Activated CD4-positive, alpha-beta T cell treated with anti-CD3 and anti-CD28 coated beads for 4 hours (primary cell): ENCODE measurements around the gene KRTAP4-6.
"Not testable (repeated sequence)": the region's sequence is repeated elsewhere in the genome, so short reads cannot be mapped to it uniquely, and the experiment has no call there.

Experiments used
- DNase-seq, 2 donors: peaks; one replicate each; pipeline ENCODE4 v3.0.0-alpha.2; 2020

Gene KRTAP4-6

DNA sequence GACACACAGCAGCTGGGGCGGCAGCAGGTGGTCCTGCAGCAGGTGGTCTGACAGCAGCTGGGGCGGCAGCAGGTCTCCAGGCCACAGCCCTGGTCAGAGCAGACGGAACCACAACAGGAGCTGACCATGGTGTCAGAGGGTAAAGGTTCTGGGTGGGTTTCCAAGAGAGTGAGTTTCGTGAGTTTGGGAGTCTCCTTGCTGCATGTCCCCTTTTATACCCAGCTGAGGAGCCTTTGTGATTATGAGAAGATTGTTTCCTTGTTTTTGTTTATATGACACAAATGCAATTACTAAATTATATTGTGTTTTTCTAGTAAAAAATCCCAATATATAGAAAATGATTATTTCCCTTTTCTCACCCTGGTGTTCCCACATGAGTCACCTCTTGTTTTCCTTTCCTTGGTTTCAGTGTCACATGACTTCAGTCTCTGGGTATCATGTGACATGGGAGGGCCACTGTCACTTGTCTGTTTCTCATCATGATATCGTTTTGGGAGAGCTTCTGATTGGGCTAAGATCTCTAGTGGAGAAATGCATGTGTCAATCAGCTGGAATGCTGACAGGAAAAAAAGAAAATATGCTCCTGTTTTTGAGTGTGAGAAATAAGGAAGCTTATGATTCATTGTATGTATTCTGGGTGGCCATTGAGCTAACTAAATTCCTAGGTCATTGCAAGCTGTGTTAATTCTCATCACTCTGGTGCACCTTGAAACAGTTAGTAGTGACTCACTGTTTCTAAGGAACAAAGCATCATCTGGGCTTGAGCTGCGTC lies at the start of gene KRTAP4-6:
KRTAP4-6 (minus strand) TSS at position 185 of the 772 bp plus-strand sequence; CDS start at position 128, 57 bp downstream.
- DNase-seq = no peak

DNA sequence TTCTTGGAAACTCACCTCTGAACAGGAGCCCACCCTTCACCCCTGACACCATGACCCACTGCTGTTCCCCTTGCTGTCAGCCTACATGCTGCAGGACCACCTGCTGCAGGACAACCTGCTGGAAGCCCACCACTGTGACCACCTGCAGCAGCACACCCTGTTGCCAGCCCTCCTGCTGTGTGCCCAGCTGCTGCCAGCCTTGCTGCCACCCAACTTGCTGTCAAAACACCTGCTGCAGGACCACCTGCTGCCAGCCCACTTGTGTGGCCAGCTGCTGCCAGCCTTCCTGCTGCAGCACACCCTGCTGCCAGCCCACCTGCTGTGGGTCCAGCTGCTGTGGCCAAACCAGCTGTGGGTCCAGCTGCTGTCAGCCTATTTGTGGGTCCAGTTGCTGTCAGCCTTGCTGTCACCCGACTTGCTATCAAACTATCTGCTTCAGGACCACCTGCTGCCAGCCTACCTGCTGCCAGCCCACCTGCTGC lies 49.5 kb upstream of the KRTAP4-6 start, which contains the start of gene KRTAP9-1:
KRTAP9-1 (plus strand) TSS at position 51 of the 482 bp plus-strand sequence; CDS start at position 51, 0 bp downstream.
- DNase-seq = not testable (repeated sequence)

DNA sequence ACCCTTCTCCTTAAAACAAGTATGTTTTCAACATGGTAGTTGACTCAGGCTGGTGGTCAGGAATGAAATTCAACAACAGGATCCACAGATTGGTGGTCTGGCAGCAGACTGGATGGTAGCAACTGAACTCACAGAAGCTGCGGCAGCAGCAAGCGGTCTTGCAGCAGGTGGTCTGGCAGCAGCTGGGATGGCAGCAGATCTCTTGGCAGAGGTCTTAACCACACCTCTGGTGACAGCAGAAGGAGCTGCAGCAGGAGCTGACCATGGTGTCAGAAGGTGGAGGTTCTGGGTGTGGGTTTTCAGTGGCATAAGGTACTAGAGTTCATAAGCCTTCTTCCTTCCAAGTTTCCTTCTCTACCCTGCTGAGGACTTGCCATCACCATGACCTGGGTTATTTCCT lies 46.5 kb upstream of the KRTAP4-6 start:
- DNase-seq = no peak

DNA sequence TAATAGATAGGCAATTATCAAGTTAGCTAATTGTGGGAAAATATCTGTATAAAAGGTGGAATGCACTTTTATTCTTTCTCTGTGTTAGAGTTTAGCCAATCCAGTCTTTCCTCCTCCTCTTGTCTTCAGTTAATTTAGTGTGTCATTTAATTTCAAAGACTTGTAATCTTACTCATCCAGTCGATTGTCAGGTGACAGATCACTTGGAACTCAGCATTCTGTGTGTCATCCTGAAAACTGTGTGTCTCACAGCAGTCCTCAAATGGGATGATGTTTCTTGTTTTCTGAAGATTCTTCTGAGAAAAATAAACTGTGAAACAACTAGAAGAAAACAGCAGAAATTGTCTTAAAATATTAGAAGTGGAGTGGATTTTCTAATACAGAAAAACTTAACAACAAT lies 44.7 kb upstream of the KRTAP4-6 start:
- no peak for DNase-seq

- DNase-seq = no peak
Observed at GRCh38 chr17:41184480-41184961, 44.2 kb upstream of the KRTAP4-6 start, which contains the start of gene KRTAP4-1. TSS of gene KRTAP4-1 (minus strand) at chr17:41184911. CDS start at chr17:41184854, 57 bp downstream.

GRCh38 chr17:41178843-41179616 lies 38.7 kb upstream of the KRTAP4-6 start:
- no peak for DNase-seq

DNA sequence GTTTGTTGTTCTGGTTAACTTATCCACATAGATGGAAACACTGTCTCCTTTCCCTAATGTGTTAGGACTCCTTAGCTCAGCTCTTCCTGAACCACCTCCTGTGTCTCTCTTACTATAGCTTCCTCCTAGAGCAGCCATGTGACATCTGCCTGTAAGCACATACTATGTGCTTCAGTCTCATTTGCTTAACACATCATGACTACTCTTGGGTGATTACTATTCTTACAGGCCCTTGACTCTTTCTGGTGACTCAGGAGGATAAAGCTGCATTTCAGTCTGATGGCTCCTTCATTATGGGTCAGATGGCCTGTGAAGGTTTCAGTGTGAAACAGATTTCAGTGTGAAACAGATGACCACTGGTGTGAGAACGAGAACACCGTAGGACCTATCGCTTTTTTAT lies 38.0 kb upstream of the KRTAP4-6 start:
- DNase-seq = no peak

- no peak for DNase-seq
Observed at GRCh38 chr17:41177727-41178271, 37.5 kb upstream of the KRTAP4-6 start, which contains the start of gene KRTAP4-2. TSS of gene KRTAP4-2 (minus strand) at chr17:41178221. CDS start at chr17:41178164, 57 bp downstream.

- no peak for DNase-seq
Observed at GRCh38 chr17:41176744-41177387, 36.5 kb upstream of the KRTAP4-6 start.

GRCh38 chr17:41171886-41172285 lies 31.5 kb upstream of the KRTAP4-6 start:
- no peak for DNase-seq

DNA sequence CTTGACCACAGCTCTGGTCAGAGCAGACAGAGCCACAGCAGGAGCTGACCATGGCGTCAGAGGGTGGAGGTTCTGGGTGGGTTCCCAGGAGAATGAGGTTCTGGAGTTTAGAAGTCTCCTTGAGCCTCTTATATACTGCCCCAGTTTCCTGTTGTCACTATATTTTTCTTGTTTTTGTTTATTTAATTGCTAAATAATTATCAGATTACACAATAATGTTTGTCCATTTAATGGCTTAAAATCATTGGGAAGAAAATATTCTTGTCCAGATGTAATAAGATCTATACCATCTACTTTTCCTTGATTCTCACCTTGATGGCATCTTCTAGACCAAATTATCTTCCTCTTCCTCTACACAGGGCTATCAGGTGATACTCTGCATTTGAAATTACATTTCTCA lies 27.8 kb upstream of the KRTAP4-6 start, which contains the start of gene KRTAP4-3:
KRTAP4-3 (minus strand) TSS at position 101 of the 400 bp plus-strand sequence; CDS start at position 52, 49 bp downstream.
- no peak for DNase-seq

- no peak for DNase-seq
Observed at GRCh38 chr17:41167561-41167960, 27.2 kb upstream of the KRTAP4-6 start.

GRCh38 chr17:41163828-41164227 lies 23.5 kb upstream of the KRTAP4-6 start:
- no peak for DNase-seq

- no peak for DNase-seq
Observed at GRCh38 chr17:41160648-41161047, 20.3 kb upstream of the KRTAP4-6 start, which contains the start of gene KRTAP4-4. TSS of gene KRTAP4-4 (minus strand) at chr17:41160748. CDS start at chr17:41160691, 57 bp downstream.

DNA sequence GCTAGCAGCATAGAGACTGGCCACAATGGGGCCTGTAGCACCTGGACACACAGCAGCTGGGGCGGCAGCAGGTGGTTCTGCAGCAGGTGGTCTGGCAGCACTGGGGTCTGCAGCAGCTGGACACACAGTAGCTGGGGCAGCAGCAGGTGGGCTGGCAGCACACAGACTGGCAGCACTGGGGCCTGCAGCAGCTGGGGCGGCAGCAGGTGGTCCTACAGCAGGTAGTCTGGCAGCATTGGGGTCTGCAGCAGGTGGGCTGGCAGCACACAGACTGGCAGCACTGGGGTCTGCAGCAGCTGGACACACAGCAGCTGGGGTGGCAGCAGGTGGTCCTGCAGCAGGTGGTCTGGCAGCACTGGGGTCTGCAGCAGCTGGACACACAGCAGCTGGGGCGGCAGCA lies 19.8 kb upstream of the KRTAP4-6 start:
- DNase-seq = not testable (repeated sequence)

DNA sequence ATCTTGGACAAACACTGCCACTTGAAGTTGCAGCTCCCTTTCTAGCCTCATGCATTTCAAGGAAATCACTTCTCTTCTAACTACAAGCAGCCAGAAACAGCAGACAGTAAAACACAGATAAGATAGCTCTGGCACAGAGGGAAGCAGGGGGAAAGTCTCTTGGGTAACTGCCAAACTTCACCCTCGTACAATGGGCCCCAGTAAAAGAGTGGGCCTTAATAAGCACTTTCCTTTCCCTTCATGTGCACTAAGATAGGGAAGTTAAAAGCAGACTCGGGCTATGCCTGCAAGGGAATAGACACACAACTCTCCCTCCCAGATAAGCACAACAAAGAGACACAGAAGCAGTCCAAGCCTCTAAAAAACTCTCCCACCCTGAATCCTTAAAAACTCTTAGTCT lies 13.5 kb upstream of the KRTAP4-6 start:
- DNase-seq = no peak

DNA sequence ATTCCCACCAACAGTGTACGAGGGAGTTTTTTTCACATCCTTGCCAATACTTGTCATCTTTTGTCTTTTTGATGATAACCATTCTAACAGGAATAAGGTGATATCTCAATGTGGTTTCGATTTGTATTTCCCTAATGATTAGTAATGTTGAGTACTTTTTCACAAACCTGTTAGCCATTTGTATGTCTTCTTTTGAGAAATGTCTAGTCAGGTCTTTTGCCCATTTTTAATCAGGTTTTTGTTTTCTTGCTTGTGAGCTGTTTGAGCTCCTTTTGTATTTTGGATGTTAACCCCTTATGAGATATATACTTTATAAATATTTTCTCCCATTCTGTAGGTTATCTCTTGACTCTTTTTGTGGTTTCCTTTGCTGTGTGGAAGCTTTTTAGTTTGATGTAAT lies 11.2 kb upstream of the KRTAP4-6 start:
- DNase-seq = no peak

GRCh38 chr17:41150026-41150425 lies 9.7 kb upstream of the KRTAP4-6 start:
- no peak for DNase-seq

GRCh38 chr17:41149652-41149985 lies 9.3 kb upstream of the KRTAP4-6 start, which contains the start of gene KRTAP4-5:
TSS of gene KRTAP4-5 (minus strand) at chr17:41149825. CDS start at chr17:41149767, 58 bp downstream.
- DNase-seq = no peak

DNA sequence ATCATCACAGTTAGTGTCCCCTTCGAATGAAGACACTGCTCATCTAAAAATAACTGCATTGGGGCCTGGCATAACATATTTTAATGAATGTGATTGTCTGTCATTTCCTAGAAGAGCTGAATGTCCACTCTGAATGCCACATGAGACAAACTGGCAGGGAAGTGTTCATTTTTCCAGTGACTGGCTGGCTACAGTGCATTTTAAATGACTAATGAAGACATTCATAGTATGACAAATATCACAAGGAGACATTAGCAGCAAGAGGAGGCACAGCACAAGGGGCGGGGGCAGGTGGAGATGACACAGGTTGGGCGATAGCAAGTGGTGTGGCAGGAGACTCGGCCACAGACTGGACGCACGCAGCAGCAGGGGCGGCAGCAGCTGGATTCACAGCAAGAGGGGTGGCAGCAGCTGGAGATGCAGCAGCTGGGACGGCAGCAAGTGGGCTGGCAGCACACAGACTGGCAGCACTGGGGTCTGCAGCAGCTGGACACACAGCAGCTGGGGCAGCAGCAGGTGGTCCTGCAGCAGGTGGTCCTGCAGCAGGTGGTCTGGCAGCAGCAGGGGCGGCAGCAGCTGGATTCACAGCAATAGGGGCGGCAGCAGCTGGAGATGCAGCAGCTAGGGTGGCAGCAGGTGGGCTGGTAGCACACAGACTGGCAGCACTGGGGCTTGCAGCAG lies 8.8 kb upstream of the KRTAP4-6 start:
- not testable (repeated sequence) for DNase-seq

DNA sequence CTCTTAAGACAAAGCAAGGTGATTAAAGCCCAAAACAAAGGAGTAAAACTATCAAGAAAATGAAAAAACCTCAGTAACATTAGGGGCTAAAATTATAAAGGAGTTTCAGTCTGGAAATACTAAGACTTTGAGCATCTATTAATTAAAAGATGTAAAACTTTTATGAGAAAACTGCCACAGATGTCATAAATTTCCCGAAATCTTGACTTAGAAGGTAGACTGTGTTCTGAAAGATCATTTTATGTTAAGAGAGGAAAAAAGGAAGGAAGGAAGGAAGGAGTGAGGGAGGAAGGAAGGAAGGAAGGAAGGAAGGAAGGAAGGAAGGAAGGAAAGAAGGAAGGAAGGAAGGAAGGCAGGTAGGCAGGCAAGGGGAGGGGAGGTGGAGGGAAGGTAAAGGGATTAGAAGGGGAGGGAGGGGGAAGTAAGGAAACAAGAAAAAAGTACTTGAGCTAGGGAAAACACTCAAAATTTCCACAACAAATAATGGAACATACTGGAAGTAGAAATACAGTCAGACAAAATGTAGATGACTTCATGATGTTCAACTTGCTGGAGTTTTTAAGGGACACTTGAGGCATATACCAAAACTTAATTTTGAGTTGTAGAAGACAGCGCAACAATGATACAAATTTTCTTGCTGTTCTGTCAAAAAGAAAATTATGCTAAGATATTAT lies 7.3 kb upstream of the KRTAP4-6 start:
- DNase-seq = no peak
